VCaP (cell line): ENCODE results near the gene CACNA2D3.

Experiments used
- H3K27ac ChIP-seq: fragments of 450-650 bp; 2 replicates; pipeline ENCODE4 v1.5.1; 2017
- CTCF ChIP-seq: fragments of 450-650 bp; conservative IDR thresholded peaks from 2 replicates; pipeline ENCODE4 v1.5.1; 2017; ENCODE audit warnings: mild to moderate bottlenecking, moderate library complexity

CACNA2D3 gene

DNA sequence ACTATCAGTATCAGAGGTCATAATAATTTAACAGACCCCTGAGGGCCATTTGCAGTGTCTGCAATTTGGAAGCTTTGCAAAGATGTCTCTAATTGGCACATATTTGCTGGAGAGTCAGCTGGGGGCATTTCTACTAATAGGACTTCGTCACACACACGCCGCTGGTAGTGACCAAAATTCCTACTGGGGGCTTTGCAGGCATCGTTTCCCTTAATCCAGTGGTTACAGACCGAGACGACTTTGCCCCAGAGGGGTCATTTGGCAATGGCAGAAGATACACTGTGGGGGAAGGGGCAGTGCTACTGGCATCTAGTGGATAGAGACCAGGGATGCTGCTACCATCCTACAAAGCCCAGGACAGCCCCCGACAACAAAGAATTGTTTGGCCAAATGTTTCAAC is 956.5 kb downstream of the CACNA2D3 start:
- no peak for TF ChIP-seq CTCF
- H3K27ac ChIP-seq: no peak overlapping the region

DNA sequence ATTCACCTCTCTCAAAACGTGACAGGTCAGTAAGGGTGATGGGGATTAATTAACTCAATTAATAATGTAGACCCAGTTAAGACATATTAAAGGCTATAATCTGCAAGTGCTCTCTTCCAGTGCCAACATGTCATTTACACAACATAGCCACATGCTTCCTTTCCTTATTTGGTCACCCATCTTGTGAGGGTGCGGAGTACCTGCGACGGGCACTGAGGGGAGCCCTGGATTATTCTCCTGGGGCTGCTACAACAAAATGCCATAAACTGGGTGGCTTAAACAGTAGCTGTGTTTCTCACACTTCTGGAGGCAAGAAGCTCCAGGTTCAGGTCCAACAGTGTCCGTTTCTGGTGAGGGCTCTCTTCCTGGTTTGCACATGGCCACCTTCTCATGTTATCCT is 962.9 kb downstream of the CACNA2D3 start:
- H3K27ac ChIP-seq: no peak overlapping the region
- TF ChIP-seq CTCF: no peak

DNA sequence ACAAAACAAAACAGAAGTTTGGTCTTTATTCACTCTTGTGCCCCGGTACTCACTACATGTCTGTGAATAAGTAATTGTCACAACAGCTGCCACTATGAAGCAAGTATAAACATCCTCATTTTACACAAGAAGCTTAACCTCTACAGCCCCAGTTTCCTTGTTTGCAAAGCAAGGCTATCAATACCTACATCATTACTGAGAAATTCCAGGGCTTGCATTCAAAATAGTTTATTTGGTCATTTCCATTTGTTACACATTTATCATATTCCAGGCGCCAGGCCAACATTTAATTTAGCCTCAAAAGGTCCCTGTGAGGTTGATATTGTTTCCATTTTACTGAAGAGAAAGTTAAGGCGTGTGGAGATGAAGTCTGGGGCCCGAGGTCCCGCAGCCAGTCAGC is 966.9 kb downstream of the CACNA2D3 start:
- H3K27ac ChIP-seq: no peak overlapping the region
- no peak for TF ChIP-seq CTCF

- H3K27ac ChIP-seq: no peak overlapping the region
- TF ChIP-seq CTCF: no peak
Measured at GRCh38 chr3:55090291-55090690, 967.9 kb downstream of the CACNA2D3 start.

- no peak overlapping the region for H3K27ac ChIP-seq
- TF ChIP-seq CTCF: no peak
Measured at GRCh38 chr3:55090746-55091145, 968.4 kb downstream of the CACNA2D3 start.

- TF ChIP-seq CTCF: no peak
- H3K27ac ChIP-seq: no peak overlapping the region
Measured at GRCh38 chr3:55091381-55092225, 969.3 kb downstream of the CACNA2D3 start.

DNA sequence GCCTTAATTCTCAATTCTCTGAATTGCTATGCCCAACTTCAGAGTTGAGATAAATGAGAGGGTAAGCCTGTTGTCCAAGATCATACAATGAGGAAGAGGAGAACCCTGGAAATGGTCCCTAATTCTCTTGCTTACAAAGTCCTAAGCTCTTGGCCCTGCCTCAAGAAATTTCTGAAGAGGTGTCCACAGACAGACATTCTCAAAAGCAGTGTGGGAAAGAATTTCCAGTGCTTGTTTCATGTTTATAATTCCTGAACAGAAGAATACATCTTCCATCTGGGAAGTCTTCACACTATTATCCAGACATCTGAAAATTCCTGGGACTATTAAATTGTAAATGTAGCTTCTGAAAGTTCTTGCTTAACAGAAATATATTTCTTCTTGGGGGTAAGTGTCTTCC is 972.3 kb downstream of the CACNA2D3 start:
- H3K27ac ChIP-seq: no peak overlapping the region
- no peak for TF ChIP-seq CTCF
